Activated CD8-positive, alpha-beta T cell treated with anti-CD3 and anti-CD28 coated beads for 36 hours (primary cell): ENCODE data around the gene ZNF254. TPM values are rescaled to one million over a fixed set of nuclear protein-coding genes. Genes with fewer than 3 reads are reported as not detected.

Source experiments
- ATAC-seq: fragments of 200-7000 bp; cut with Tn5 transposase; one replicate; pipeline ENCODE4 v1.10.0; 2021; ENCODE audit warnings: mild to moderate bottlenecking, moderate library complexity
- CTCF ChIA-PET: fragments of 350-600 bp; sonication (Branson Sonifier 250); formaldehyde crosslinking; loops from one replicate; lab custom pipeline; 2021; ENCODE audit warnings: antibody characterized with exemption; lab: Charles Lee
- POLR2A ChIA-PET: fragments of 350-600 bp; sonication (Branson Sonifier 250); formaldehyde crosslinking; loops from one replicate; lab custom pipeline; 2021; ENCODE audit warnings: antibody characterized with exemption; lab: Charles Lee
- DNase-seq: peaks from one replicate; pipeline ENCODE4 v3.0.0-alpha.2; 2020
- H3K27ac Mint-ChIP-seq: one replicate; pipeline ENCODE4 v1.8.0; 2021; ENCODE audit warnings: mild to moderate bottlenecking, mixed read lengths
- H3K27me3 Mint-ChIP-seq: one replicate; pipeline ENCODE4 v1.8.0; 2021; ENCODE audit warnings: mixed read lengths
- H3K36me3 Mint-ChIP-seq: one replicate; pipeline ENCODE4 v1.8.0; 2021; ENCODE audit warnings: low read depth, mixed read lengths
- H3K4me1 Mint-ChIP-seq: one replicate; pipeline ENCODE4 v1.8.0; 2021; ENCODE audit warnings: low read depth, mixed read lengths
- H3K4me3 Mint-ChIP-seq: one replicate; pipeline ENCODE4 v1.8.0; 2021; ENCODE audit warnings: mild to moderate bottlenecking, moderate library complexity, mixed read lengths
- H3K9me3 Mint-ChIP-seq: one replicate; pipeline ENCODE4 v1.8.0; 2021; ENCODE audit warnings: mixed read lengths
- intact Hi-C: fragments of 100-400 bp; cut with micrococcal nuclease; formaldehyde crosslinking; loops from one replicate; pipeline ENCODE4 v1.10.0; 2022
- total RNA-seq, 2 experiments: library from RNA; stranded (reverse); gene quantifications; one replicate each; pipeline ENCODE4 v1.2.3, GENCODE V29; 2021
- TF ChIP-seq, protein P1 (sequence below): fragments of 200-600 bp; IDR thresholded peaks from one replicate; pipeline ENCODE4 v1.8.0; 2022; ENCODE audit warnings: antibody characterized with exemption, mild to moderate bottlenecking

The ZNF254 gene
- total RNA-seq, 2 experiments from 2014 or later: 9.7 to 10.0 TPM

DNA sequence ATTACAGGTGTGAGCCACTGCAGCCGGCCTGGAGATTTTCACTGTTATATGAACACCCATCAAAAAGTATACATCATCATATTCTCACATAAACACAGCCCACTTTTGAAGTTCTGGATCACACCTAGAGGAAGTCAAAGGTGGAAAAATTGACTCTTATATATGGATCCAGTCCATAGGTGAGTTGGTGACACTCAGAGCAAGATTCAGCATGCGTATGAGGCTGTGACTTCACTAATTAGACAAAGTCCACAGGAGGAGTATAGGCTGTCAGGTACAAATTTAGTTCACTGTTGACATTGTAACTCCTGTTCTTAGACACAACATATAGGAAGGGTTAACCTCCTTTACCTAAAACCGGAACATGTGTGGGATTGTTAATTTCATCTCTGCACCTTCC lies 31.4 kb upstream of the ZNF254 start:
- ATAC-seq (no peak), DNase-seq (no peak)
- H3K4me1 Mint-ChIP-seq: peaks cover 15% of the 10 kb centered on the region
- TF ChIP-seq, protein P1, sequence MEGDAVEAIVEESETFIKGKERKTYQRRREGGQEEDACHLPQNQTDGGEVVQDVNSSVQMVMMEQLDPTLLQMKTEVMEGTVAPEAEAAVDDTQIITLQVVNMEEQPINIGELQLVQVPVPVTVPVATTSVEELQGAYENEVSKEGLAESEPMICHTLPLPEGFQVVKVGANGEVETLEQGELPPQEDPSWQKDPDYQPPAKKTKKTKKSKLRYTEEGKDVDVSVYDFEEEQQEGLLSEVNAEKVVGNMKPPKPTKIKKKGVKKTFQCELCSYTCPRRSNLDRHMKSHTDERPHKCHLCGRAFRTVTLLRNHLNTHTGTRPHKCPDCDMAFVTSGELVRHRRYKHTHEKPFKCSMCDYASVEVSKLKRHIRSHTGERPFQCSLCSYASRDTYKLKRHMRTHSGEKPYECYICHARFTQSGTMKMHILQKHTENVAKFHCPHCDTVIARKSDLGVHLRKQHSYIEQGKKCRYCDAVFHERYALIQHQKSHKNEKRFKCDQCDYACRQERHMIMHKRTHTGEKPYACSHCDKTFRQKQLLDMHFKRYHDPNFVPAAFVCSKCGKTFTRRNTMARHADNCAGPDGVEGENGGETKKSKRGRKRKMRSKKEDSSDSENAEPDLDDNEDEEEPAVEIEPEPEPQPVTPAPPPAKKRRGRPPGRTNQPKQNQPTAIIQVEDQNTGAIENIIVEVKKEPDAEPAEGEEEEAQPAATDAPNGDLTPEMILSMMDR: no peak
- ChIA-PET POLR2A (no interaction called here), CTCF (no interaction called here)
- H3K36me3 Mint-ChIP-seq: peaks cover 54% of the 10 kb centered on the region
- intact Hi-C loops: no loop called here
- H3K27ac Mint-ChIP-seq: peak overlapping the region; percentile 23
- H3K27me3 Mint-ChIP-seq: no peaks in the 10 kb centered on the region
- no peak overlapping the region for H3K4me3 Mint-ChIP-seq
- no peaks in the 10 kb centered on the region for H3K9me3 Mint-ChIP-seq

DNA sequence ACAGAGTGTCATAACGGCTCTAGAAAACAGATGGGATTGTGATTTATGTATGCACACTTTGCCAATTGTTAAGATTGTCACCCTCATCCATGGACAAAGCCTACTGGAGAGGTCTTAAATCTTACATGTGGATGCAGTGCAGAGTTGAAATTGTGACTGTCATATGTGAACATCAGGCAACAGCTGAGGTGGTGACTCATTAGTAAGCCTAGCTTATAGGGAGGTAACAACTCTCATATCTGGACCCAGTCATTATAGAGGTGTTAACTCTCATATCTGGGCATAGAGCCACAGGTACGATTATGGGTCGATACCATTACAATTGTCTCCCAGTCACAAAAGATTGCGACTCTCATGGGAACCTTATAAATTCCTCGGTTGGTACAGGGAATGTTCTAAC lies 29.8 kb upstream of the ZNF254 start:
- Mint-ChIP-seq H3K4me1 (peaks cover 19% of the 10 kb centered on the region), H3K9me3 (no peaks in the 10 kb centered on the region), H3K27me3 (no peaks in the 10 kb centered on the region), H3K27ac (no peak overlapping the region), H3K36me3 (peaks cover 53% of the 10 kb centered on the region), H3K4me3 (no peak overlapping the region)
- ATAC-seq: no peak
- intact Hi-C loops: no loop called here
- TF ChIP-seq, protein P1: no peak
- CTCF ChIA-PET: no interaction called here
- DNase-seq: no peak
- POLR2A ChIA-PET: no interaction called here

DNA sequence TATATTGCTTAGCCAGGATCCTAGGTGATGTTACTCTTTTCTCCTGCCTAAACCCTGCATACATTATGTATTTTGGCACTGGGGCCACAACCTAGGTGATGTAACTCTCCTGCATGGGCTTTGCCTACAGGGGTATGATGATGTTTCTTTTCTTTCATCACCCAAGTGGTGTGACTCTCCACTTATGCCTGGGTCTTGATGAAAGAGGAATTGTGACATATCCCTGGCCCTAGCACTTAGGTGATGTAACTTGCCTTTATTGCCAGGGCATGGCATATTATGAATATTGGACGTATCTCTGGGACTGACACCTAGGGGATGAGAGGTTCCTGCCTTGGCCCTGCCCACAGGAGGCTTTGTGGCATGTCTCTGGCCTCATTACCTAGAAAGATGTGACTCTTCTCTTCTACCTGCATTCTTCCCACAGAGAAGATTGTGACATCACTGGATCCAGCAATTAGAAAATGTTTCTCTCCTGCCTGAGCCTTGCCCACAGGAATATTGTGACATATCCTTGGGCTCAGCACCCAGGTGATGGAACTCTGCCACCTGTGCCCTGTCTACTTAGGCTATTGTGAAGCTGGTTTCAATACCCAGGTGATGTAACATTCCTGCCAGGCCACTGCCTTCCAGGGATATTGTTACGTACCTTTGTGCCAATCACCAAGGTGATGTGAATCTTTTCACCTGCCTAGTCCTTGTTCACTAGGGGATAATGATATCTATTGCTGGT lies 27.3 kb upstream of the ZNF254 start:
- Mint-ChIP-seq H3K9me3 (no peaks in the 10 kb centered on the region), H3K4me3 (no peak overlapping the region), H3K27ac (no peak overlapping the region), H3K4me1 (peaks cover 11% of the 10 kb centered on the region), H3K36me3 (peaks cover 40% of the 10 kb centered on the region), H3K27me3 (no peaks in the 10 kb centered on the region)
- ATAC-seq: no peak
- DNase-seq: no peak
- intact Hi-C loops: no loop called here
- ChIA-PET CTCF (no interaction called here), POLR2A (no interaction called here)
- TF ChIP-seq, protein P1: no peak

DNA sequence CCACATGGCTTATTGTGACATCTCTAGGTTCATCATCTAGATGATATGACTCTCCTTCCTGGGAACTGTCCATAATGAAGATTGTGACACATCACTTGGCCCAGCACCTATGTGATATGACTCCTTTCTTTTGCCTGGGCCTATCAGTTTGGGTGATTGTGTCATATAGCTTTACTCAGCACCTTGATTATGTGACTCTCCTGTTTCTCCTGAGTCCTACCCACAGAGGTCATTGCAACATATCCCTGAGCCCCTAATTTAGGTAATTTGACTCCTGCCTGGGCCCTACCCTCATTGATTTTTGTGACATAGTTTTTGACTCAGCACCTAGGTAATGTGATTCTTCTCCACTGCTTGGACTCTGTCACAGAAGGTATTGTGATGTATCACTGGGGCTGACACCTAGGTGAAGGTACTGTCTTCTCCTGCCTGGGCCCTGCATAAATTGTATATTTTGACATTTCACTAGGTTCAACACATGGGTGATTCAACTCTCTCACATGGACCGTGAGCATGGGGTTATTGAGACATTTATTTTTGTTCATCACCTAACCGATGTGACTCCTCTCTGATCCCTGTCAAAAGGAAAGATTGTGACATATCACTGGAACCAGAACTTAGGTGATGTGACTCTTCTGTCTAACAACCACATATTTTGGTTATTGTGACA lies 26.2 kb upstream of the ZNF254 start:
- ATAC-seq (peak; percentile 26), DNase-seq (no peak)
- intact Hi-C loops: no loop called here
- Mint-ChIP-seq H3K27ac (peak overlapping the region; percentile 12), H3K4me1 (peaks cover 10% of the 10 kb centered on the region), H3K4me3 (no peak overlapping the region), H3K36me3 (peaks cover 37% of the 10 kb centered on the region), H3K9me3 (no peaks in the 10 kb centered on the region), H3K27me3 (no peaks in the 10 kb centered on the region)
- TF ChIP-seq, protein P1: no peak
- POLR2A ChIA-PET: no interaction called here
- CTCF ChIA-PET: no interaction called here

DNA sequence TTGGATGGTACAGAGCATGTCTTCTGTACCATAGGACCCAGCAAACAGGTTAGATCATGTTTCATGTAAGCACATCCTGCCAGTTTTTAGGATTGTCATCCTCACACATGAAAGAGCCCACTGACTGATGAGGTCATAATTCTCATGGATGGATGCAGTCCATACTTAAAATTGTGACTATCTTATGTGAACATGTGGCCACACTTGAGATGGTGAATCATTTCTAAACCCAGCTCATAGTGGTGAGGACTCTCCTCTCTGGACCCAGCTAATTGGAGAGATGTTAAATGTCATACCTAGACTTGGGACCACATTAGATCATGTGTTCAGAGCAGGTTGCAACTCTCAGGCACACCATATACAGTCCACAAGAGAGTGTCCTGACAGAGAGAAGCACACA lies 24.8 kb upstream of the ZNF254 start:
- ATAC-seq (peak; percentile 73), DNase-seq (peak; percentile 13)
- ChIA-PET POLR2A (no interaction called here), CTCF (no interaction called here)
- Mint-ChIP-seq H3K4me1 (peaks cover 6% of the 10 kb centered on the region), H3K36me3 (peaks cover 38% of the 10 kb centered on the region), H3K9me3 (no peaks in the 10 kb centered on the region), H3K27me3 (no peaks in the 10 kb centered on the region), H3K4me3 (no peak overlapping the region), H3K27ac (peak overlapping the region; percentile 45)
- TF ChIP-seq, protein P1: no peak
- intact Hi-C loops: no loop called here
